KMS-11 (cell line): Measurements from ENCODE around the gene SCO2.

Source experiments
- H2AFZ ChIP-seq: fragments of 200-600 bp; sonication (generic); 2 replicates; pipeline ENCODE4 v1.6.1; 2016; ENCODE audit warnings: antibody characterized with exemption, mixed run types, low read depth
- H3K27ac ChIP-seq: fragments of 200-600 bp; sonication (generic); 2 replicates; pipeline ENCODE4 v1.6.1; 2016; ENCODE audit warnings: mild to moderate bottlenecking, mixed run types
- H3K27me3 ChIP-seq: fragments of 200-600 bp; sonication (generic); 2 replicates; pipeline ENCODE4 v1.6.1; 2017; ENCODE audit warnings: mild to moderate bottlenecking, low read depth, mixed run types, moderate library complexity; ENCODE audit not compliant: insufficient read depth
- H3K36me3 ChIP-seq: fragments of 200-600 bp; sonication (generic); 2 replicates; pipeline ENCODE4 v1.6.1; 2017; ENCODE audit warnings: mild to moderate bottlenecking, mixed run types; ENCODE audit not compliant: insufficient read depth
- H3K4me1 ChIP-seq: fragments of 200-600 bp; sonication (generic); 2 replicates; pipeline ENCODE4 v1.6.1; 2016; ENCODE audit warnings: mild to moderate bottlenecking, low read depth, mixed run types; ENCODE audit not compliant: poor library complexity, severe bottlenecking
- H3K4me2 ChIP-seq: fragments of 200-600 bp; sonication (generic); 2 replicates; pipeline ENCODE4 v1.7.0; 2016; ENCODE audit warnings: mild to moderate bottlenecking, mixed run types
- H3K4me3 ChIP-seq: fragments of 200-600 bp; sonication (generic); IDR thresholded peaks from 2 replicates; pipeline ENCODE4 v1.6.1; 2017; ENCODE audit warnings: low read depth, low read length, mixed read lengths; ENCODE audit not compliant: insufficient read depth
- H3K79me2 ChIP-seq: fragments of 200-600 bp; sonication (generic); 2 replicates; pipeline ENCODE4 v1.6.1; 2016; ENCODE audit warnings: low read depth, mixed run types; ENCODE audit not compliant: insufficient read depth
- H3K9ac ChIP-seq: fragments of 200-600 bp; sonication (generic); 2 replicates; pipeline ENCODE4 v1.6.1; 2016; ENCODE audit warnings: mild to moderate bottlenecking, mixed run types
- H4K20me1 ChIP-seq: fragments of 200-600 bp; sonication (generic); 2 replicates; pipeline ENCODE4 v1.6.1; 2016; ENCODE audit warnings: mild to moderate bottlenecking, mixed run types; ENCODE audit not compliant: insufficient read depth
- TF ChIP-seq, protein P1 (sequence below): fragments of 200-600 bp; sonication (generic); conservative IDR thresholded peaks from 2 replicates; pipeline ENCODE4 v1.6.1; 2017; ENCODE audit warnings: low read depth, mild to moderate bottlenecking, antibody characterized with exemption, low read length, moderate library complexity, mixed read lengths

Gene SCO2

DNA sequence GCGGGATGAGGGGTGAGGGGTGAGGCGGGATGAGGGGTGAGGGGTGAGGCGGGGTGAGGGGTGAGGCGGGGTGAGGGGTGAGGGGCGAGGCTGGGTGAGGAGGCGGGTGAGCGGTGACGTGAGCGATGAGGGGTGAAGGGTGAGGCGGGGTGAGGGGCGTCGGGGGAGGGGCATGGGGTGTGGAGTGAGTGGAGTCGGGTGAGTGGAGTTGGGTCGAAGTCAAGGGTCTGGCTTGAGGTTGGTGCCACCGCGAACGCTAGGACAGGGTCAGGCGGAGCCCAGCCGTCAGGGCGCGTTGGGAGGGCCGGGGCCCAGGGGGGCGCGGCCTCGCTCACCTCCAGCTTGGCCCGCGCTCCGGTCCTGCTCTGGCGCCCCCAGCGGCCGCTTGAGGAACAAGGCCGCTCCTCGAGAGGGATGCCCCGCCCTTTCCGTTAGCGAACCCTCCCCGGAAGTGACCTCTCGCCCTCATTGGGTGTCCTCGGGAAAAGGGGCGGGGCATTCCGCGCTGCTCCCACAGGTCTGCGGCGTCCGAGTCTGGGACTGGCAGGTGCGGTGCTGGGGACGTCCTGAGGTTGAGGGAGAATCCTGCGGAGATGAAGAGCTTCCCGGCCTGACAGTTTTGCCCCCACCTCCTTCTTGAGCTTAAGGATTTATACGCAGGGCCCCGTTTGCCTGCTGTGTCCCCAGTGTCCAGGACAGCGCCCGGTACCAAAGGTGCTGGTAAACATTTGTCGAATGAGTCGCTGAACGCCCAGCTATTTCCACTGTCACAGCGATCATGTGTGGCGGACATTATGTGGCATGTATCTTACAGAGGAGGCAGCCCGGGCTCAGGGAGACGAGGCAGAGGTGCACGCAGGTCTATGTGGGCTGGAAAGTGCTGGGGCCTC is 37.4 kb upstream of the SCO2 start, which contains the start of gene SYCE3:
TSS of gene SYCE3 (minus strand) at position 397 of the 890 bp plus-strand sequence. CDS start 6,514 bp downstream, outside the sequence.
- H3K4me3 ChIP-seq: no peak within 1 kb of the TSS

DNA sequence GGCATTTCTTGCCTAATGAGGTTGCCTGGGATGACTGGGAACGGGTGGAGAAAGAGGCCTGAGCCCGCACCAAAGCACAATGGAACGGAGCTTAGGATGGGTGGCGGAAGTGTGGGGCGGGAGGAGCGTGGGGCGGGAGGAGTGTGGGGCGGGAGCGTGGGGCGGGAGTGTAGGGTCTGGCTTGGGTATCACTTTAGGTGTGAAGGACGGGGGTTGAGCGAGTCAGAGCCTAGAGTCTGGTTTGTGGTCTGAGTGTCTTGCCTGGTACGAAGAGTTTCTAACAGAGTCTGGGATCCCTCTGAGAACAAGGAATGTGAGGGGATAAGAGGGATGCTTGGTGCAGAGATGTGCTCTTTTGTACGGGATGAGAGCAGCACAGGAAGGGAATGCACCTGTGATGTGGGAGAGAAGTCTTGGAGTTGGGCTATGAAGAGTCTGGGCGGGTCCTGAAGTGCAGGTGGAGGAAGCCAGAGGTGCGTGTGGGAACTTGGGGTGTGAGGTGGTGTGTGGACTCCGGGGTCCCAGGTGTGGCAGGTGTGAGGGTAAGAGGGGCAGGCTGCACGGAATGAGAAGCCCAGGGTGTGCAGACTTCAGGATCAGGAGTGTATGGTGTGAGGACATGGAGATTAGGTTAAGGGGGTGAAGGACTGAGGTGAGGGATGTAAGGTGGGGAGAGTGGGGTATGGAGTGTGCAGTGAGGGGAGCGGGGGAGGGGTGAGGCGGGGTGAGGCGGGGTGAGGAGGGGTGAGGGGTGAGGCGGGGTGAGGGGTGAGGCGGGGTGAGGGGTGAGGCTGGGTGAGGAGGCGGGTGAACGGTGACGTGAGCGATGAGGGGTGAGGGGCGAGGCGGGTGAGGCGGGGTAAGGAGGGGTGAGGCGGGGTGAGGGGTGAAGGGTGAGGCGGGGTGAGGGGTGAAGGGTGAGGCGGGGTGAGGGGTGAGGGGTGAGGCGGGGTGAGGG is 36.3 kb upstream of the SCO2 start:
- TF ChIP-seq, protein P1, sequence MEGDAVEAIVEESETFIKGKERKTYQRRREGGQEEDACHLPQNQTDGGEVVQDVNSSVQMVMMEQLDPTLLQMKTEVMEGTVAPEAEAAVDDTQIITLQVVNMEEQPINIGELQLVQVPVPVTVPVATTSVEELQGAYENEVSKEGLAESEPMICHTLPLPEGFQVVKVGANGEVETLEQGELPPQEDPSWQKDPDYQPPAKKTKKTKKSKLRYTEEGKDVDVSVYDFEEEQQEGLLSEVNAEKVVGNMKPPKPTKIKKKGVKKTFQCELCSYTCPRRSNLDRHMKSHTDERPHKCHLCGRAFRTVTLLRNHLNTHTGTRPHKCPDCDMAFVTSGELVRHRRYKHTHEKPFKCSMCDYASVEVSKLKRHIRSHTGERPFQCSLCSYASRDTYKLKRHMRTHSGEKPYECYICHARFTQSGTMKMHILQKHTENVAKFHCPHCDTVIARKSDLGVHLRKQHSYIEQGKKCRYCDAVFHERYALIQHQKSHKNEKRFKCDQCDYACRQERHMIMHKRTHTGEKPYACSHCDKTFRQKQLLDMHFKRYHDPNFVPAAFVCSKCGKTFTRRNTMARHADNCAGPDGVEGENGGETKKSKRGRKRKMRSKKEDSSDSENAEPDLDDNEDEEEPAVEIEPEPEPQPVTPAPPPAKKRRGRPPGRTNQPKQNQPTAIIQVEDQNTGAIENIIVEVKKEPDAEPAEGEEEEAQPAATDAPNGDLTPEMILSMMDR: no peak
- no peak overlapping the region for H3K27ac ChIP-seq
- H3K79me2 ChIP-seq: no peaks in the 10 kb centered on the region
- peaks cover 6% of the 10 kb centered on the region for H3K4me1 ChIP-seq
- H4K20me1 ChIP-seq: no peaks in the 10 kb centered on the region
- H3K27me3 ChIP-seq: no peaks in the 10 kb centered on the region
- no peak overlapping the region for H2AFZ ChIP-seq
- H3K9ac ChIP-seq: no peak overlapping the region
- H3K36me3 ChIP-seq: no peaks in the 10 kb centered on the region
- H3K4me2 ChIP-seq: no peak overlapping the region
- no peak overlapping the region for H3K4me3 ChIP-seq

More for the DNA sequence above, 37.4 kb upstream of the SCO2 start, which contains the start of gene SYCE3:
- Histone ChIP-seq H4K20me1 (no peaks in the 10 kb centered on the region), H3K27ac (no peak within 1 kb of the TSS), H3K4me2 (peak within 1 kb of the TSS; percentile 80), H3K9ac (peak within 1 kb of the TSS; percentile 27; the same call in 1 of the 2 replicates), H3K36me3 (no peaks in the 10 kb centered on the region), H3K27me3 (no peaks in the 10 kb centered on the region), H2AFZ (peak within 1 kb of the TSS; percentile 73), H3K4me1 (peaks cover 6% of the 10 kb centered on the region), H3K79me2 (no peaks in the 10 kb centered on the region)
- TF ChIP-seq, protein P1: peak; percentile 61

GRCh38 chr22:50560034-50560433 is 34.6 kb upstream of the SCO2 start:
- no peak overlapping the region for H3K9ac ChIP-seq
- H3K79me2 ChIP-seq: no peaks in the 10 kb centered on the region
- no peaks in the 10 kb centered on the region for H3K27me3 ChIP-seq
- no peak overlapping the region for H3K4me2 ChIP-seq
- no peaks in the 10 kb centered on the region for H4K20me1 ChIP-seq
- H3K4me3 ChIP-seq: no peak overlapping the region
- peaks cover 6% of the 10 kb centered on the region for H3K4me1 ChIP-seq
- TF ChIP-seq, protein P1: no peak
- no peak overlapping the region for H3K27ac ChIP-seq
- H3K36me3 ChIP-seq: no peaks in the 10 kb centered on the region
- H2AFZ ChIP-seq: no peak overlapping the region

GRCh38 chr22:50556703-50557102 is 31.3 kb upstream of the SCO2 start:
- Histone ChIP-seq H3K27ac (no peak overlapping the region), H3K9ac (no peak overlapping the region), H3K4me2 (no peak overlapping the region), H4K20me1 (no peaks in the 10 kb centered on the region), H3K4me3 (no peak overlapping the region), H3K4me1 (no peaks in the 10 kb centered on the region), H3K79me2 (no peaks in the 10 kb centered on the region), H3K27me3 (no peaks in the 10 kb centered on the region), H3K36me3 (no peaks in the 10 kb centered on the region), H2AFZ (no peak overlapping the region)
- TF ChIP-seq, protein P1: no peak
